ENCODE measurements around the gene ZNF837.

DNA sequence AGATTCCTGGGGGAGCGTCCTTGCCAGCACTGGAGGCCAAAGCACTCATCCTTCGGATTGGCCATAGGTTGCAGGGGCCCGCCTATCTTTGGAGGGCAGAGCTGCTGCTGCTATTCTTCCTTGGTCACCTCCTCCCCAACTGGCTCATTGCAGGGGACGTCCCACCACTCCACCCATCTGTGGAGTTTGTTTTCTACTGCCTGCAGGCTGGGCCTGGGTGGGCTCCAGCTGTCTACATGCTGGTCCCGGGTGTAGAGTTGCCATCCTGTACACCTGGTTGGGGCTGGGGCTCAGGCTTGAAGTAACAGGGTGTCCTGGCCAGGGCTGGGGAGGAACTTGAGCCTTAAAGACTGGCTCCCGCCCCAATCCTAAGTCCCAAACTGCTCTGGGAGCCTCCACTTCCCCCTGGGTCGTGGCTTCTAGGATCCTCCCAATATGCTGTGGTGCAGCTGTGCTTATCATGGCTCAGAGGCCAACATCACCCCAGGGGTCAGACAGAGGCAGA lies 16.8 kb upstream of the ZNF837 start:
- TF ChIP-seq, protein P1, sequence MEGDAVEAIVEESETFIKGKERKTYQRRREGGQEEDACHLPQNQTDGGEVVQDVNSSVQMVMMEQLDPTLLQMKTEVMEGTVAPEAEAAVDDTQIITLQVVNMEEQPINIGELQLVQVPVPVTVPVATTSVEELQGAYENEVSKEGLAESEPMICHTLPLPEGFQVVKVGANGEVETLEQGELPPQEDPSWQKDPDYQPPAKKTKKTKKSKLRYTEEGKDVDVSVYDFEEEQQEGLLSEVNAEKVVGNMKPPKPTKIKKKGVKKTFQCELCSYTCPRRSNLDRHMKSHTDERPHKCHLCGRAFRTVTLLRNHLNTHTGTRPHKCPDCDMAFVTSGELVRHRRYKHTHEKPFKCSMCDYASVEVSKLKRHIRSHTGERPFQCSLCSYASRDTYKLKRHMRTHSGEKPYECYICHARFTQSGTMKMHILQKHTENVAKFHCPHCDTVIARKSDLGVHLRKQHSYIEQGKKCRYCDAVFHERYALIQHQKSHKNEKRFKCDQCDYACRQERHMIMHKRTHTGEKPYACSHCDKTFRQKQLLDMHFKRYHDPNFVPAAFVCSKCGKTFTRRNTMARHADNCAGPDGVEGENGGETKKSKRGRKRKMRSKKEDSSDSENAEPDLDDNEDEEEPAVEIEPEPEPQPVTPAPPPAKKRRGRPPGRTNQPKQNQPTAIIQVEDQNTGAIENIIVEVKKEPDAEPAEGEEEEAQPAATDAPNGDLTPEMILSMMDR (IDR thresholded peaks at IDR 0.05): no peak
- TF ChIP-seq, protein P2, sequence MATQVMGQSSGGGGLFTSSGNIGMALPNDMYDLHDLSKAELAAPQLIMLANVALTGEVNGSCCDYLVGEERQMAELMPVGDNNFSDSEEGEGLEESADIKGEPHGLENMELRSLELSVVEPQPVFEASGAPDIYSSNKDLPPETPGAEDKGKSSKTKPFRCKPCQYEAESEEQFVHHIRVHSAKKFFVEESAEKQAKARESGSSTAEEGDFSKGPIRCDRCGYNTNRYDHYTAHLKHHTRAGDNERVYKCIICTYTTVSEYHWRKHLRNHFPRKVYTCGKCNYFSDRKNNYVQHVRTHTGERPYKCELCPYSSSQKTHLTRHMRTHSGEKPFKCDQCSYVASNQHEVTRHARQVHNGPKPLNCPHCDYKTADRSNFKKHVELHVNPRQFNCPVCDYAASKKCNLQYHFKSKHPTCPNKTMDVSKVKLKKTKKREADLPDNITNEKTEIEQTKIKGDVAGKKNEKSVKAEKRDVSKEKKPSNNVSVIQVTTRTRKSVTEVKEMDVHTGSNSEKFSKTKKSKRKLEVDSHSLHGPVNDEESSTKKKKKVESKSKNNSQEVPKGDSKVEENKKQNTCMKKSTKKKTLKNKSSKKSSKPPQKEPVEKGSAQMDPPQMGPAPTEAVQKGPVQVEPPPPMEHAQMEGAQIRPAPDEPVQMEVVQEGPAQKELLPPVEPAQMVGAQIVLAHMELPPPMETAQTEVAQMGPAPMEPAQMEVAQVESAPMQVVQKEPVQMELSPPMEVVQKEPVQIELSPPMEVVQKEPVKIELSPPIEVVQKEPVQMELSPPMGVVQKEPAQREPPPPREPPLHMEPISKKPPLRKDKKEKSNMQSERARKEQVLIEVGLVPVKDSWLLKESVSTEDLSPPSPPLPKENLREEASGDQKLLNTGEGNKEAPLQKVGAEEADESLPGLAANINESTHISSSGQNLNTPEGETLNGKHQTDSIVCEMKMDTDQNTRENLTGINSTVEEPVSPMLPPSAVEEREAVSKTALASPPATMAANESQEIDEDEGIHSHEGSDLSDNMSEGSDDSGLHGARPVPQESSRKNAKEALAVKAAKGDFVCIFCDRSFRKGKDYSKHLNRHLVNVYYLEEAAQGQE (IDR thresholded peaks at IDR 0.05; ENCODE audit: insufficient read depth in 1 of 2, low read depth in 2 of 2, low read length in 1 of 2): no peak
- TF ChIP-seq TCF7L2 (IDR thresholded peaks at IDR 0.05; ENCODE audit: low read depth, low read length) (no peak), SIN3A (IDR thresholded peaks at IDR 0.05; ENCODE audit: borderline replicate concordance, insufficient read depth, low read depth, low read length) (no peak), POLR2AphosphoS5 (IDR thresholded peaks at IDR 0.05; ENCODE audit: low read depth, low read length) (no peak)
